AG04450 (cell line): Measurements from ENCODE around the gene DOHH. TPM values are rescaled to one million over a fixed set of nuclear protein-coding genes. Genes with fewer than 3 reads are reported as not detected.

ENCODE experiments used
- CTCF ChIA-PET: fragments of 300-600, 350-600 bp; formaldehyde crosslinking; extraction: SDS; loops from one replicate; lab custom pipeline; 2022; ENCODE audit warnings: antibody characterized with exemption, inconsistent platforms; lab: Charles Lee
- POLR2A ChIA-PET: fragments of 350-600 bp; formaldehyde crosslinking; extraction: SDS; loops from one replicate; lab custom pipeline; 2021; ENCODE audit warnings: antibody characterized with exemption, inconsistent platforms; lab: Yijun Ruan, JAX
- DNase-seq: peaks from one replicate; pipeline ENCODE4 v3.0.0-alpha.2; 2011; ENCODE audit warnings: low read depth, low spot score
- H3K27ac ChIP-seq: one replicate; pipeline ENCODE4 v1.5.1; 2012; ENCODE audit warnings: low read depth, low read length, control low read depth
- H3K27me3 ChIP-seq: one replicate; pipeline ENCODE4 v1.6.0; 2012; ENCODE audit warnings: low read length; ENCODE audit not compliant: control insufficient read depth, insufficient read depth
- H3K4me3 ChIP-seq: 2 replicates; pipeline ENCODE4 v1.5.1; 2011; ENCODE audit warnings: mild to moderate bottlenecking, low read depth, low read length, control low read depth
- H3K9me3 ChIP-seq: 2 replicates; pipeline ENCODE4 v1.5.1; 2012; ENCODE audit warnings: low read length; ENCODE audit not compliant: control insufficient read depth, insufficient read depth
- CTCF ChIP-seq: IDR thresholded peaks from 2 replicates; pipeline ENCODE4 v1.5.1; 2011; ENCODE audit warnings: low read depth, low read length, control low read depth, inconsistent platforms
- polyA plus RNA-seq: library from polyadenylated mRNA; depleted of rRNA; stranded (reverse); fragments of >200 nt; gene quantifications from 2 replicates; pipeline ENCODE4 v1.2.3, GENCODE V29; 2011

Gene DOHH
- polyA plus RNA-seq, 1 experiment, result 3.4 TPM

DNA sequence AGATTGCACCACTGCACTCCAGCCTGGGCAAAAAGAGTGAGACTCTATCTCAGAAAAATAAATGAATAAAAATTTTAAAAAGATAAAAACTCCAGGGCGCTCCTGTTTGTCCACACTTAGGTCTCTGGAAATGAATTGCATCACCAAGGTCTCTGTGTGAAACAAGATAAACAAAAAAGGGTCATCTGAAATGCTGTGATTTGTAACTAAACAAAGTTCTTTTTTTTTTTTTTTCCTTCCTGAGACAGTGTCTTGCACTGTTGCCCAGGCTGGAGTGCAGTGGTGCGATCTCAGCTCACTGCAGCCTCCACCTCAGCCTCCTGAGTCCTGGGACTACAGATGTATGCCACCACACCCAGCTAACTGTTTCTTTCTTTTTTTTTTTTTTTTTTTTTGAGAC, 17.2 kb upstream of the DOHH start:
- TF ChIP-seq CTCF, result no peak
- H3K4me3 ChIP-seq, result no peak overlapping the region
- POLR2A ChIA-PET, result interaction anchor here (0.6 to 0.7 kb wide), 4 partner anchors 96 to 1791 kb away, joined by 3 to 10 read pairs (median 4); no protein-coding TSS in a partner anchor
- H3K27me3 ChIP-seq, result no peaks in the 10 kb centered on the region
- CTCF ChIA-PET, result interaction anchor here (1.2 to 1.3 kb wide), 2 partner anchors 29 to 32 kb away, joined by 3 to 7 read pairs; no protein-coding TSS in a partner anchor
- H3K9me3 ChIP-seq, result no peaks in the 10 kb centered on the region; the same call in 1 of the 2 replicates
- no peak overlapping the region for H3K27ac ChIP-seq
- no peak for DNase-seq

DNA sequence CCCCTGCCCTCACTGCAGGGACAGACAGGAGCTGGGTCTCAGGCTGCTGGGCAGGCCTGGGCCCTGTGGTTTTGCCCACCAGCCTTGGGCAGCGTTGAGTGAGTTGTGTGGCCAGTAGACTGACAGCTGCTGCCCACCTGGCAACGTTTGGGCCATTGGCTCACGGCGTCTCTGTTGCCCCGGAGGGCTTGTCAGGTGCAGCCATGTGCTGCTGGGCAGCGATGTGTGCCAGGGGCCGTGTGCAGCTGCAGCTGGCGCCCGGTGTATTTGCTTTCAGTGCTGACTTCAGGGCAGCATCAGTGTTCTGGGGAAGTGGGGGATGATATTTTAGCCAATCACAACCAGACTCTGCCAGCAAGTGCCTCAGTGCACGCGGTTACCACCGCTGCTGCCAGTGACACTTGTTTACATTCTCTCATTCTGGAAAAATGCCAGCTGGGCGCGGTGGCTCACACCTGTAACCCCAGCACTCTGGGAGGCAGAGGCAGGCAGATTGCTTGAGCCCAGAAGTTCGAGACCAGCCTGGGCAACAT, 16.3 kb upstream of the DOHH start:
- DNase-seq, result no peak
- no peaks in the 10 kb centered on the region for H3K27me3 ChIP-seq
- no peak overlapping the region for H3K27ac ChIP-seq
- CTCF ChIA-PET, result interaction anchor here (1.2 to 1.4 kb wide), 2 partner anchors 30 to 190 kb away, joined by 3 to 5 read pairs; no protein-coding TSS in a partner anchor
- TF ChIP-seq CTCF, result no peak
- no peak overlapping the region for H3K4me3 ChIP-seq
- no peaks in the 10 kb centered on the region; the same call in 1 of the 2 replicates for H3K9me3 ChIP-seq
- POLR2A ChIA-PET, result no interaction called here

GRCh38 chr19:3515891-3516422, 15.5 kb upstream of the DOHH start:
- Histone ChIP-seq H3K4me3 (no peak overlapping the region), H3K9me3 (no peaks in the 10 kb centered on the region; the same call in 1 of the 2 replicates), H3K27me3 (no peaks in the 10 kb centered on the region), H3K27ac (peak overlapping the region; percentile 2)
- ChIA-PET POLR2A (interaction anchor here (1.3 kb wide), 1 partner anchor 30 kb away, joined by 3 read pairs; no protein-coding TSS in a partner anchor), CTCF (interaction anchor here (0.7 to 1.4 kb wide), 2 partner anchors 23 to 190 kb away, joined by 3 to 5 read pairs; partner anchors contain the start of gene TEKTIP1)
- TF ChIP-seq CTCF, result no peak
- no peak for DNase-seq

- no peak for DNase-seq
- no peak overlapping the region for H3K4me3 ChIP-seq
- H3K27ac ChIP-seq, result no peak overlapping the region
- POLR2A ChIA-PET, result interaction anchor here (1.3 kb wide), 1 partner anchor 31 kb away, joined by 3 read pairs; no protein-coding TSS in a partner anchor
- TF ChIP-seq CTCF, result no peak
- CTCF ChIA-PET, result no interaction called here
- no peaks in the 10 kb centered on the region; the same call in 1 of the 2 replicates for H3K9me3 ChIP-seq
- H3K27me3 ChIP-seq, result no peaks in the 10 kb centered on the region
Observed at GRCh38 chr19:3514930-3515329, 14.5 kb upstream of the DOHH start.
